ENCODE results near the gene NKX6-1.

NKX6-1 gene

DNA sequence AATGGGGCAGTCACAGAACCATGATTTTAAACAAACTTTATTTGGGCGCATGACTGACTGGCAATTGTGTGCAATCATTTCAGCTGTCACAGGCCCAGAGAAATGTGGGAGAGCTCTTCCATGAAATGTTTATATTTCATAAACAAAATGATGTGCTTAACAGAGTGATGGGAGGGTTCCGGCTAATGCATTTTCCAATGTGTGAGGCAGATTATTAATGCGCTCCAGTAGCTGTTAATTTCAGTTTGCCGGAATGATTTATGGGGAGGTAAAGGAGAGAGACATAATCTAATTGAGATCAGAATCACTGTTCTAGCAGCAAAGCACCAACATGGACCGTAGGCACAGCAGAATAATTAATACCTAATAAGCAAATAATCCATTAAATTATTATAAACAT is 55.6 kb downstream of the NKX6-1 start:
- DNase-seq (ENCODE audit: low read depth): no peak
- TF ChIP-seq, protein P1, sequence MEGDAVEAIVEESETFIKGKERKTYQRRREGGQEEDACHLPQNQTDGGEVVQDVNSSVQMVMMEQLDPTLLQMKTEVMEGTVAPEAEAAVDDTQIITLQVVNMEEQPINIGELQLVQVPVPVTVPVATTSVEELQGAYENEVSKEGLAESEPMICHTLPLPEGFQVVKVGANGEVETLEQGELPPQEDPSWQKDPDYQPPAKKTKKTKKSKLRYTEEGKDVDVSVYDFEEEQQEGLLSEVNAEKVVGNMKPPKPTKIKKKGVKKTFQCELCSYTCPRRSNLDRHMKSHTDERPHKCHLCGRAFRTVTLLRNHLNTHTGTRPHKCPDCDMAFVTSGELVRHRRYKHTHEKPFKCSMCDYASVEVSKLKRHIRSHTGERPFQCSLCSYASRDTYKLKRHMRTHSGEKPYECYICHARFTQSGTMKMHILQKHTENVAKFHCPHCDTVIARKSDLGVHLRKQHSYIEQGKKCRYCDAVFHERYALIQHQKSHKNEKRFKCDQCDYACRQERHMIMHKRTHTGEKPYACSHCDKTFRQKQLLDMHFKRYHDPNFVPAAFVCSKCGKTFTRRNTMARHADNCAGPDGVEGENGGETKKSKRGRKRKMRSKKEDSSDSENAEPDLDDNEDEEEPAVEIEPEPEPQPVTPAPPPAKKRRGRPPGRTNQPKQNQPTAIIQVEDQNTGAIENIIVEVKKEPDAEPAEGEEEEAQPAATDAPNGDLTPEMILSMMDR (conservative IDR thresholded peaks at IDR 0.05; ENCODE audit: control insufficient read depth, insufficient read depth, low read depth, low read length): no peak
- H3K4me3 ChIP-seq (ENCODE audit: control insufficient read depth, low read depth, low read length): no peak overlapping the region

DNA sequence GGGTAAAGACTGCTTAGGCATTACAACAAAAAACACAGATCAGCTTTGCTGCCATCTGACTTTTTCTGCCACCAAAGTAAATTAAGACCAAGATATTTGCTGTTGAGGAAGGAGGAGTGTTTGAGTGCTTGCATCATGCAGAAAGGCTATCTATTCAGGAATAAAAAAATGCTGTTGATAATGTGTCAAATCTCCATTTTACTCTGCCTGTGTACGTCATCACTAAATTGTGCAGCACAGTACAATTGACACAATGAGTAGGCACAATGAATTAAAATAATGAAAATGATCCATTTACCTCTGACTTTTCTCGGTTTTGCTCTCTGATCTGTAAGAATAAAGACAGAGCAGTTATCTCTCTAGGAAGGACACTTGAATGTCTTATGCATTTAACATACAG is 56.3 kb downstream of the NKX6-1 start:
- H3K4me3 ChIP-seq (ENCODE audit: control insufficient read depth, low read depth, low read length): no peak overlapping the region
- DNase-seq (ENCODE audit: low read depth): no peak
- TF ChIP-seq, protein P1 (conservative IDR thresholded peaks at IDR 0.05; ENCODE audit: control insufficient read depth, insufficient read depth, low read depth, low read length): no peak

Data from fibroblast of mammary gland (primary cell).